Glutamatergic neuron (in vitro differentiated cells): Measurements from ENCODE around the gene TMEM259. TPM values are rescaled to one million over a fixed set of nuclear protein-coding genes. Genes with fewer than 3 reads are reported as not detected.

Experiments
- DNase-seq: peaks from one replicate; pipeline ENCODE4 v3.0.0; 2022
- H3K27ac Mint-ChIP-seq: one replicate; pipeline ENCODE4 v1.8.0; 2020; ENCODE audit warnings: mild to moderate bottlenecking, mixed read lengths, inconsistent platforms; ENCODE audit not compliant: unreplicated experiment
- H3K27me3 Mint-ChIP-seq: one replicate; pipeline ENCODE4 v1.8.0; 2020; ENCODE audit warnings: mild to moderate bottlenecking, moderate library complexity, mixed read lengths, inconsistent platforms; ENCODE audit not compliant: unreplicated experiment
- H3K36me3 Mint-ChIP-seq: one replicate; pipeline ENCODE4 v1.8.0; 2020; ENCODE audit warnings: mild to moderate bottlenecking, mixed read lengths, inconsistent platforms; ENCODE audit not compliant: unreplicated experiment
- H3K4me1 Mint-ChIP-seq: one replicate; pipeline ENCODE4 v1.8.0; 2020; ENCODE audit warnings: mild to moderate bottlenecking, low read depth, mixed read lengths, inconsistent platforms; ENCODE audit not compliant: unreplicated experiment
- H3K4me3 Mint-ChIP-seq: one replicate; pipeline ENCODE4 v1.8.0; 2020; ENCODE audit warnings: mild to moderate bottlenecking, mixed read lengths, inconsistent platforms; ENCODE audit not compliant: unreplicated experiment
- H3K9me3 Mint-ChIP-seq: one replicate; pipeline ENCODE4 v1.8.0; 2020; ENCODE audit warnings: mild to moderate bottlenecking, moderate library complexity, mixed read lengths, inconsistent platforms; ENCODE audit not compliant: unreplicated experiment
- total RNA-seq: library from RNA; stranded (reverse); fragmentation: NEBNext Ultra II Directional; extraction: Animal tissue kit (Norgen Biotek cat#: 25700); gene quantifications from one replicate; pipeline ENCODE4 v1.2.1, GENCODE V29; 2021; ENCODE audit not compliant: unreplicated experiment
- TF ChIP-seq, protein P1 (sequence below): fragments of 200-600 bp; sonication (generic); IDR thresholded peaks from one replicate; pipeline ENCODE4 v1.5.0; 2021; ENCODE audit not compliant: partially characterized antibody, unreplicated experiment

Gene TMEM259
- total RNA-seq, 1 donor from 2014 or later = 222 TPM

DNA sequence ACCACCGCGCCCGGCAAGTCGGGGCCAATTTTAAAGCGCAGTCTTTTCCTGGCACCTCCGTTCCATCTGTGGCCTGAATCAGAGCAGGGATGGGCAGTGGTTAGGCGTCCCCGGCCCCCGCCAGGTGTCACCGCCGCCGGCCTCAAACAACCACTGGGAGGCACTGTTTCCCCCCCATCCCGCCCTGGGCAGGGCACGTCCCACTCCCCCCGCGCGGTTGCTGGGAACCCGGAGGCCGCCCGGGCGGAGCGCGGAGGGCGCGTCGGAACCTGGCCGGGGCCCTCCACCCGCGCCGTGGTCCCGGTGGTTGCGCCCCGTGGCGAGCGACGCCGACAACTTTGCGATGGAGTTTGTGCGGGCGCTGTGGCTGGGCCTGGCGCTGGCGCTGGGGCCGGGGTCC lies 20.8 kb downstream of the TMEM259 start, which contains the start of gene GRIN3B:
Gene GRIN3B, plus strand, starts transcription at position 325 of the 400 bp plus-strand sequence. Its CDS starts 19 bp downstream, at position 344.
- peak within 1 kb of the TSS; percentile 44 for H3K27ac Mint-ChIP-seq
- peaks cover 3% of the 10 kb centered on the region for H3K4me1 Mint-ChIP-seq
- TF ChIP-seq, protein P1, sequence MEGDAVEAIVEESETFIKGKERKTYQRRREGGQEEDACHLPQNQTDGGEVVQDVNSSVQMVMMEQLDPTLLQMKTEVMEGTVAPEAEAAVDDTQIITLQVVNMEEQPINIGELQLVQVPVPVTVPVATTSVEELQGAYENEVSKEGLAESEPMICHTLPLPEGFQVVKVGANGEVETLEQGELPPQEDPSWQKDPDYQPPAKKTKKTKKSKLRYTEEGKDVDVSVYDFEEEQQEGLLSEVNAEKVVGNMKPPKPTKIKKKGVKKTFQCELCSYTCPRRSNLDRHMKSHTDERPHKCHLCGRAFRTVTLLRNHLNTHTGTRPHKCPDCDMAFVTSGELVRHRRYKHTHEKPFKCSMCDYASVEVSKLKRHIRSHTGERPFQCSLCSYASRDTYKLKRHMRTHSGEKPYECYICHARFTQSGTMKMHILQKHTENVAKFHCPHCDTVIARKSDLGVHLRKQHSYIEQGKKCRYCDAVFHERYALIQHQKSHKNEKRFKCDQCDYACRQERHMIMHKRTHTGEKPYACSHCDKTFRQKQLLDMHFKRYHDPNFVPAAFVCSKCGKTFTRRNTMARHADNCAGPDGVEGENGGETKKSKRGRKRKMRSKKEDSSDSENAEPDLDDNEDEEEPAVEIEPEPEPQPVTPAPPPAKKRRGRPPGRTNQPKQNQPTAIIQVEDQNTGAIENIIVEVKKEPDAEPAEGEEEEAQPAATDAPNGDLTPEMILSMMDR = peak; percentile 59
- H3K36me3 Mint-ChIP-seq = no peaks in the 10 kb centered on the region
- DNase-seq = peak; percentile 82
- H3K4me3 Mint-ChIP-seq = peak within 1 kb of the TSS; percentile 54
- H3K9me3 Mint-ChIP-seq = peaks cover 10% of the 10 kb centered on the region
- H3K27me3 Mint-ChIP-seq = peaks cover 19% of the 10 kb centered on the region

DNA sequence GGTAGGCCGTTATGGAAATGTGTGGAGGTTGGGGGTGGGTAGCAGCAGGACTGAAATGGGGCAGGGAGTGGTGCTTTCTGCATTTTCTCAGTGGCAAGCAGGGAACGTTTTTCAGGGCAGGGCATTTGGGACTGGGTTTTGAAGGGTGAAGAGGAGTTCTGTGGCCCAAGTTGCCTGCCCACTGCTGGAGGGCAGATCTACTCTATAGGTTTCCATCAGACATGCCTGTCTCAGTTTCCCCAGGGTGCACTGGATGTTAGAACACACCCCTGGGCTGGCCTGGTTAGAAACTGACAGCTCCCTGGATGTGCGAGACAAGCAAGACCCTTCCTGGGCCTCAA lies 21.6 kb downstream of the TMEM259 start:
- H3K4me3 Mint-ChIP-seq = peak overlapping the region; percentile 54
- H3K9me3 Mint-ChIP-seq = peaks cover 10% of the 10 kb centered on the region
- peaks cover 3% of the 10 kb centered on the region for H3K4me1 Mint-ChIP-seq
- TF ChIP-seq, protein P1 = no peak
- no peak for DNase-seq
- peak overlapping the region; percentile 44 for H3K27ac Mint-ChIP-seq
- no peaks in the 10 kb centered on the region for H3K36me3 Mint-ChIP-seq
- peaks cover 18% of the 10 kb centered on the region for H3K27me3 Mint-ChIP-seq

DNA sequence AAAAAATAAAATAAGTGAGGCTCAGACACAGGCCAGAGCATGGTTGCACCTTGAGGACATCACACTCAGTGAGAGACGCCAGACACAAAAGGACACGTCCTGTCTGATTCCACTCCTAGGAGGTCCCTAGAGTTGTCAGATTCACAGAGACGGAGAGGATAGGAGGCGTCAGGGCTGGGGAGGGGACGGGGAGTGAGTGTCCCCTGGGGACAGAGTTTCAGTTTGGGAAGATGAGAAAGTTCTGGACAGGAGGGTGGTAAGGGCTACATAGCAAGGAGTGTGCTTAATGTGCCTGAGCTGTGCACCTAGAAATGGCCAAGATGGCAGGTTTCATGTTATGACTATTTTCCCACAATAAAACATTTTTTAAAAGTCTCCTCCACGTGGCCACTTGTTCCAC lies 22.9 kb downstream of the TMEM259 start:
- TF ChIP-seq, protein P1 = no peak
- no peak for DNase-seq
- H3K9me3 Mint-ChIP-seq = peaks cover 8% of the 10 kb centered on the region
- H3K27ac Mint-ChIP-seq = no peak overlapping the region
- H3K4me3 Mint-ChIP-seq = no peak overlapping the region
- H3K4me1 Mint-ChIP-seq = peaks cover 3% of the 10 kb centered on the region
- H3K27me3 Mint-ChIP-seq = peaks cover 14% of the 10 kb centered on the region
- no peaks in the 10 kb centered on the region for H3K36me3 Mint-ChIP-seq

DNA sequence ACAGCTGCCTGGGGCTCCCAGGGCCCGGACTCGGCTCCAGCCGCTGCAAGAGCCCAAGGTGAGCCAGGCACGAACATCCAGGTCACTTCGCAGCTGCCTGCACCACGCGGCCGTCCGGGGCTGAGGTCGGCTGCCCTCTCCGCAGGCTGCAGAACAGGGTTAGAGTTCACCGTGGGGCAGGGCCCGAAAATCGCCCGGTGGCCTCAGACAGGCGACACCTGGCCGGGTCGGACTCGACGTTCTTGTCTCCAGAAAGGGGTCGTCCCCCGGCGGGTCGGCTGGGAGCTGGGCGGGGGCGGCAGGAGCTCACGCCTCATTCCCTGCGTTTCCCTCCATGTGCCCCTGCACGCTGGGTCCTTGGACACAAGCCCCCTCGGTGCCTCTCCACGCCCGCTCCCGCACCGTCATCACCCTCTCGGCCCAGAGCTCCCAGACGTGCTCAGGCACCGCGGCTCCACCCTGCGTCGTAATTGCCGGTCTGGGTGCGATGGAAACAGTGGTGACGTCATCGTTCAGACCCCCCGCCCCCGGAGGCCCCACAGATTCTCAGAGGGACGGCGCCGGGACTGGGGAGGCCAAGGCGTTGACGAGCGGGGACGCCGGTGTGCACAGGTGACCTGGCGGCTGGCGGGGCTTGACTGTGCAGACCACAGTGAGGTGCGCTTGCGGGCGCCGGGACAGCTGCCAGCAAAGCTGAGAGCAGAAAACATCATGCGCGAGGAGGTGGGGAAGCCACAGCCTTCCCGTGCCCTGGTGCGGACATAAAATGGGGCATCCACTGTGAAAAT lies 24.7 kb downstream of the TMEM259 start:
- peak; percentile 53 for DNase-seq
- TF ChIP-seq, protein P1 = no peak
- Mint-ChIP-seq H3K4me3 (peak overlapping the region; percentile 49), H3K27me3 (peaks cover 11% of the 10 kb centered on the region), H3K27ac (no peak overlapping the region), H3K36me3 (no peaks in the 10 kb centered on the region), H3K4me1 (peaks cover 3% of the 10 kb centered on the region), H3K9me3 (peaks cover 3% of the 10 kb centered on the region)

DNA sequence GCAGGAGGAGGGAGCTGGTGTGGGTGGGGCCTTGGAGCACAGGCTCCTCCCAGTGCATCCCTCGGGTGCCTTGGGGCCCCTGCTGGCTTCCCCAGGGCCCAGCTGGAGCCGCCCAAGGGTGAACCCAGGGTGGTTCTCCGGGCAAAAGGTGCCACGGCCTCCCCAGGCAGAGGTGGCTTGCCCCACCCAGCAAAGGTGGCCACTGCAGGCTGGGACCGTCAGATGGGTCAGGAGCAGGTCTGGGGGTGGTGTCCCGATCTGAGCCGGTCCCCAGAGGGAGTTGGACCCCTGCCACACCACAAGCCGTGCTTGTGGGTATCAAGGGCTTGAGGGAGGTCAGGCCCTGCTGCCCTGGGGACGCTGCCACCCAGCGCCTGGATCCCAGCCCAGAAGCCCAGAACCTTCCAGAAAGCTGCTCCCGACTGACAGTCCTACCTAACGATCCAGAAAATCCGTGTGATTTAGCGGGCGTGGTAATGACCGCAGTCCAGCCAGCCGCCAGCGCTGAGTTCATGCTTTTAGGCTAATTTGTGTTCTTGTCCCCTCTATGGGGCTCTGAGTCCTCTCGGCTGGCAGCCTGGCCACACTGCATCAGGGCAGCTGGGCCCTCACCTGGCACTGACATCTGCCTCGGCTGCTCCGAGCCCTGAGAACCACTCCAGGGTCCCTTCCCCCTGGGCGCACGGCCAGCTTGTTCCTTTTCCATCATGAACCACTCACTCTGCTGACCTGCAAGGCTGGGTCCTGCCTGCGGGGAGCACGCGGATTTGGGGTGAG lies 25.7 kb downstream of the TMEM259 start:
- Mint-ChIP-seq H3K27ac (no peak overlapping the region), H3K4me3 (no peak overlapping the region), H3K36me3 (no peaks in the 10 kb centered on the region), H3K4me1 (peaks cover 3% of the 10 kb centered on the region), H3K9me3 (peaks cover 3% of the 10 kb centered on the region), H3K27me3 (peaks cover 11% of the 10 kb centered on the region)
- TF ChIP-seq, protein P1 = no peak
- DNase-seq = peak; percentile 54
